A549 (cell line): ENCODE data around the gene FERMT3. TPM values are rescaled to one million over a fixed set of nuclear protein-coding genes. Genes with fewer than 3 reads are reported as not detected.

ENCODE experiments used
- ATAC-seq, 2 experiments: fragments of 200-7000 bp in 1 of 2; fragments of >200 bp in 1 of 2; cut with Nextera tagmentation in 1 of 2; cut with Tn5 transposase in 1 of 2; 3 replicates each; pipeline versions ENCODE4 v1.8.0 to v1.9.1; 2018 to 2020; ENCODE audit warnings: mild to moderate bottlenecking in 1 of 2, moderate library complexity in 1 of 2
- CTCF ChIA-PET: fragments of 300-600 bp; sonication (Branson Sonifier 250); formaldehyde crosslinking; extraction: SDS; loops from one replicate; lab custom pipeline; 2021; ENCODE audit warnings: antibody characterized with exemption, inconsistent platforms; lab: Yijun Ruan, JAX
- POLR2A ChIA-PET: fragments of 350-600 bp; formaldehyde crosslinking; extraction: SDS; loops from one replicate; lab custom pipeline; 2021; ENCODE audit warnings: antibody characterized with exemption, inconsistent platforms; lab: Yijun Ruan, JAX
- DNase-seq, 2 experiments: peaks; one replicate each; pipeline versions ENCODE4 v3.0.0 to v3.0.0-alpha.2; 2011 to 2016; ENCODE audit warnings: low read depth in 1 of 2, low spot score in 1 of 2
- FAIRE-seq: peaks from 2 replicates; lab custom pipeline; 2011; peaks lifted over from hg19 to GRCh38; lab: Jason Lieb, UNC
- H3K27ac ChIP-seq, 2 experiments: fragments of >200 bp; sonication (Bioruptor Twin); formaldehyde crosslinking; 3 replicates each; pipeline ENCODE4 v1.5.1; 2016 to 2017
- H3K4me1 ChIP-seq: fragments of >200 bp; sonication (Bioruptor Twin); formaldehyde crosslinking; 3 replicates; pipeline ENCODE4 v1.6.1; 2016
- H3K4me2 ChIP-seq: fragments of >200 bp; sonication (Bioruptor Twin); formaldehyde crosslinking; 3 replicates; pipeline ENCODE4 v1.6.1; 2016
- H3K4me3 ChIP-seq: fragments of >200 bp; sonication (Bioruptor Twin); formaldehyde crosslinking; 3 replicates; pipeline ENCODE4 v1.5.1; 2016
- H3K9me3 ChIP-seq: fragments of >200 bp; sonication (Bioruptor Twin); formaldehyde crosslinking; 3 replicates; pipeline ENCODE4 v1.6.1; 2016
- BHLHE40 ChIP-seq: IDR thresholded peaks from 2 replicates; pipeline ENCODE4 v1.6.1; 2012; ENCODE audit warnings: low read depth, low read length, inconsistent platforms
- CBX8 ChIP-seq: fragments of 200-600 bp; sonication (generic); IDR thresholded peaks from 2 replicates; pipeline ENCODE4 v1.6.1; 2016
- CEBPB ChIP-seq, 2 experiments: fragments of >200 bp in 1 of 2; sonication (Bioruptor Twin) in 1 of 2; formaldehyde crosslinking in 1 of 2; IDR thresholded peaks; 2 replicates each; pipeline ENCODE4 v1.6.1; 2012 to 2016
- CHD2 ChIP-seq: fragments of 150-350 bp; IDR thresholded peaks from 2 replicates; pipeline ENCODE4 v1.6.1; 2014; ENCODE audit warnings: low read length; ENCODE audit not compliant: partially characterized antibody
- CHD4 ChIP-seq: fragments of 200-600 bp; sonication (generic); IDR thresholded peaks from 2 replicates; pipeline ENCODE4 v1.6.1; 2016; ENCODE audit warnings: antibody characterized with exemption, mild to moderate bottlenecking, borderline replicate concordance
- FOXS1 ChIP-seq: fragments of 250-450 bp; sonication (Bioruptor Pico); IDR thresholded peaks from 2 replicates; pipeline ENCODE4 v1.5.0; 2020; ENCODE audit warnings: mild to moderate bottlenecking, moderate library complexity
- HEYL ChIP-seq: fragments of 250-450 bp; sonication (Bioruptor Pico); IDR thresholded peaks from 2 replicates; pipeline ENCODE4 v1.8.0; 2021; ENCODE audit warnings: mild to moderate bottlenecking, moderate library complexity
- HOXB13 ChIP-seq: fragments of 250-450 bp; sonication (Bioruptor Pico); IDR thresholded peaks from 2 replicates; pipeline ENCODE4 v1.5.0; 2020; ENCODE audit warnings: low read depth, mild to moderate bottlenecking, moderate library complexity
- MAX ChIP-seq: IDR thresholded peaks from 2 replicates; pipeline ENCODE4 v1.6.1; 2012
- NPAS2 ChIP-seq: fragments of 250-450 bp; sonication (Bioruptor Pico); IDR thresholded peaks from 2 replicates; pipeline ENCODE4 v1.8.0; 2022; ENCODE audit warnings: mild to moderate bottlenecking, moderate library complexity, borderline replicate concordance
- POLR2A ChIP-seq: IDR thresholded peaks from 2 replicates; pipeline ENCODE4 v1.6.1; 2012; ENCODE audit warnings: mild to moderate bottlenecking, low read length
- POLR2AphosphoS2 ChIP-seq: conservative IDR thresholded peaks from 2 replicates; pipeline ENCODE4 v1.6.1; 2012; ENCODE audit warnings: low read length, improper control_type of control experiment, inconsistent platforms
- RAD21 ChIP-seq, 2 experiments: fragments of >200 bp in 1 of 2; sonication (Bioruptor Twin) in 1 of 2; formaldehyde crosslinking in 1 of 2; IDR thresholded peaks in 1 of 2; conservative IDR thresholded peaks in 1 of 2; 2 replicates in 1 of 2; 3 replicates in 1 of 2; pipeline ENCODE4 v1.6.1; 2012 to 2018; ENCODE audit warnings: inconsistent platforms in 1 of 2
- RFX5 ChIP-seq: fragments of 450-650 bp; IDR thresholded peaks from 2 replicates; pipeline ENCODE4 v1.7.1; 2014; ENCODE audit warnings: antibody characterized with exemption, mild to moderate bottlenecking, moderate library complexity
- SMC3 ChIP-seq: fragments of >200 bp; sonication (Bioruptor Twin); formaldehyde crosslinking; IDR thresholded peaks from 3 replicates; pipeline ENCODE4 v1.6.1; 2018; ENCODE audit warnings: inconsistent platforms
- ZSCAN20 ChIP-seq: fragments of 250-450 bp; sonication (Bioruptor Pico); IDR thresholded peaks from 2 replicates; pipeline ENCODE4 v1.8.0; 2022; ENCODE audit warnings: mild to moderate bottlenecking, moderate library complexity
- WGBS: methylation state at CpG from one replicate; pipeline ENCODE4 v1.1.6; 2017; ENCODE audit errors: missing lambda C conversion rate; 5-methylcytosine and 5-hydroxymethylcytosine counted together
- polyA plus RNA-seq, 4 experiments: library from polyadenylated mRNA; depleted of rRNA in 3 of 4; stranded (reverse); fragments of >200 nt; fragmentation: RNase III in 1 of 4; extraction: RNeasy Plus Mini Kit Qiagen cat#74134 plus additional on column Dnase treatment in 1 of 4; gene quantifications; 2 replicates in 3 of 4; 3 replicates in 1 of 4; pipeline ENCODE4 v1.2.3, GENCODE V29; 2011 to 2017
- TF ChIP-seq, protein P1 (sequence below): fragments of 200-600 bp; sonication (generic); IDR thresholded peaks from 2 replicates; pipeline ENCODE4 v1.6.1; 2016; ENCODE audit warnings: antibody characterized with exemption, mild to moderate bottlenecking, moderate library complexity
- TF ChIP-seq, protein P2 (sequence below): fragments of >200 bp; sonication (Bioruptor Twin); formaldehyde crosslinking; IDR thresholded peaks from 2 replicates; pipeline ENCODE4 v1.6.1; 2016
- TF ChIP-seq, protein P3 (sequence below): fragments of >200 bp; sonication (Bioruptor Twin); formaldehyde crosslinking; IDR thresholded peaks from 3 replicates; pipeline ENCODE4 v1.5.1; 2016
- TF ChIP-seq, protein P4 (sequence below): fragments of 250-450 bp; sonication (Bioruptor Pico); IDR thresholded peaks from 2 replicates; pipeline ENCODE4 v1.5.0; 2021; ENCODE audit warnings: mild to moderate bottlenecking, moderate library complexity, borderline replicate concordance

The FERMT3 gene
- polyA plus RNA-seq, 2 of the 4 experiments (the other 2 are of a cell fraction), result 0.56 to 2.1 TPM

GRCh38 chr11:64251016-64251752 lies 44.7 kb downstream of the FERMT3 start, which contains the start of gene PLCB3 (continued):
- TF ChIP-seq FOXS1 (CRISPR knock-in tag), result no peak

DNA sequence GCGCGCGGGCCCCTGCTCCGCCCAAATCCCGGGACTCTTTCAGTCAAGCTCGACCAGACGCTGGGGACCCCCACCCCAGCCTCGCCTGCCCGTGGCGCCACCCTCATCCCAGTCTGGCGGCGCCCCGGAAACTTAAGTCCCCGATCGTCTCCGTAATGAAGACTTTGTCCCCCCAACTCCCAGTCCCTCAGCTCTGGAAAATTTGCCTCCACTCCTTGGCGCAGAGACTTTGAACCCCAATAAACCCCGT lies 45.2 kb downstream of the FERMT3 start:
- no peak for FAIRE-seq
- no peak for TF ChIP-seq RFX5
- TF ChIP-seq HOXB13 (CRISPR knock-in tag), result no peak
- TF ChIP-seq SMC3, result no peak
- no peak for TF ChIP-seq CBX8
- TF ChIP-seq BHLHE40, result no peak
- TF ChIP-seq MAX, result no peak
- no peak for TF ChIP-seq ZSCAN20 (CRISPR knock-in tag)
- TF ChIP-seq FOXS1 (CRISPR knock-in tag), result no peak
- TF ChIP-seq, protein P1, sequence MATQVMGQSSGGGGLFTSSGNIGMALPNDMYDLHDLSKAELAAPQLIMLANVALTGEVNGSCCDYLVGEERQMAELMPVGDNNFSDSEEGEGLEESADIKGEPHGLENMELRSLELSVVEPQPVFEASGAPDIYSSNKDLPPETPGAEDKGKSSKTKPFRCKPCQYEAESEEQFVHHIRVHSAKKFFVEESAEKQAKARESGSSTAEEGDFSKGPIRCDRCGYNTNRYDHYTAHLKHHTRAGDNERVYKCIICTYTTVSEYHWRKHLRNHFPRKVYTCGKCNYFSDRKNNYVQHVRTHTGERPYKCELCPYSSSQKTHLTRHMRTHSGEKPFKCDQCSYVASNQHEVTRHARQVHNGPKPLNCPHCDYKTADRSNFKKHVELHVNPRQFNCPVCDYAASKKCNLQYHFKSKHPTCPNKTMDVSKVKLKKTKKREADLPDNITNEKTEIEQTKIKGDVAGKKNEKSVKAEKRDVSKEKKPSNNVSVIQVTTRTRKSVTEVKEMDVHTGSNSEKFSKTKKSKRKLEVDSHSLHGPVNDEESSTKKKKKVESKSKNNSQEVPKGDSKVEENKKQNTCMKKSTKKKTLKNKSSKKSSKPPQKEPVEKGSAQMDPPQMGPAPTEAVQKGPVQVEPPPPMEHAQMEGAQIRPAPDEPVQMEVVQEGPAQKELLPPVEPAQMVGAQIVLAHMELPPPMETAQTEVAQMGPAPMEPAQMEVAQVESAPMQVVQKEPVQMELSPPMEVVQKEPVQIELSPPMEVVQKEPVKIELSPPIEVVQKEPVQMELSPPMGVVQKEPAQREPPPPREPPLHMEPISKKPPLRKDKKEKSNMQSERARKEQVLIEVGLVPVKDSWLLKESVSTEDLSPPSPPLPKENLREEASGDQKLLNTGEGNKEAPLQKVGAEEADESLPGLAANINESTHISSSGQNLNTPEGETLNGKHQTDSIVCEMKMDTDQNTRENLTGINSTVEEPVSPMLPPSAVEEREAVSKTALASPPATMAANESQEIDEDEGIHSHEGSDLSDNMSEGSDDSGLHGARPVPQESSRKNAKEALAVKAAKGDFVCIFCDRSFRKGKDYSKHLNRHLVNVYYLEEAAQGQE, result no peak
- TF ChIP-seq, protein P2, sequence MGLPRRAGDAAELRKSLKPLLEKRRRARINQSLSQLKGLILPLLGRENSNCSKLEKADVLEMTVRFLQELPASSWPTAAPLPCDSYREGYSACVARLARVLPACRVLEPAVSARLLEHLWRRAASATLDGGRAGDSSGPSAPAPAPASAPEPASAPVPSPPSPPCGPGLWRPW, result no peak
- DNase-seq, result no peak
- Histone ChIP-seq H3K4me2 (peak overlapping the region; percentile 98), H3K9me3 (no peaks in the 10 kb centered on the region), H3K4me3 (peak overlapping the region; percentile 84), H3K4me1 (peaks cover 31% of the 10 kb centered on the region), H3K27ac (peak overlapping the region; percentile 92 to 94)
- WGBS, result 2% methylated on average over 17 of the region's 18 CpGs
- ChIA-PET CTCF (interaction anchor here (0.9 to 12.2 kb wide), 21 partner anchors 9 to 402 kb away, joined by 3 to 220 read pairs (median 5); partner anchors contain the start of genes BAD, CATSPERZ, ESRRA and FERMT3), POLR2A (interaction anchor here (1.2 to 1.5 kb wide), 2 partner anchors 10 to 12 kb away, joined by 3 to 5 read pairs; partner anchors contain the start of gene FKBP2)
- no peak for ATAC-seq

DNA sequence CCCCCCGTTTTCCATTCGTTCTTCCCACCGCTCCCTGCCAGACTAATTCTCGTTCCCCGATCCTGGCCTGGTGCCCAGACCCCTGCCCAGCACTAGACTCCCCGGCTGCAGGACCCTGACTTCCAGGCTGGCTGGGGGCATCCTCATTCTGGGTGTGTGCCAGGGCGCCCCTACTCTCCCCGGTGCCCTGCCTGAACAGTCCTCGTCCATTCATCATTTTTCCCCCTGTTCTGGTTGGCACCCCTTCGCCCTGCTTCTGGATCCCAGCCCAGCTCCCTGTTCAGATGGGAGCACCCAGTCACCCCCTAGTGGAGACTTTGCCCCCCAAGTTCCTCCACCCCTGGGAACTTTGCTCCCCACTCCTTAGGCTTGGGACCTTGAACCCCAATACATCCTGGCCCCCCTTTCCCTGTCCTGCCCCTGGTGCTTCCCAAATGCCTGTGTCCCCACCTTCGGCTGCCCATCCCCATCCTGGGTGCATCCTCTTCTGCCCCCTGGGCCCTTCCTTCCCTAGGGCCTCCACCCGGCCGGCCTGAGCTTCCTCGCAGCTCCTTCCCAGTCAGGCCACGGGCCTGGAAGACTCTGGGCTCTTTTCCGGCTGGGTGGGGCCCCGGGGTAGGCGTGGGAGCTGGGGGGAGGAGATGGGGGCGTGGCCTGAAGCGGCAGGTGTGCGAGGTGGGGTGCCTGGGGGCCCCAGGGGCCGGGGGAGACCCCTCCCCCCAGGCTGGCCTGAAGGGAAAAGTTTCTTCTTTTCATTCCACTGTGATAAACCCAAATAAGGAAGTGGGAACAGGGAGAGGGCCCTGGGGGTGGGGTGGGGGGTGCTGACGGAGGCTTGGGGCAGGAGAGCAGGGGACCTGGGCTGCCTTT lies 45.7 kb downstream of the FERMT3 start:
- DNase-seq, result peak in 1 of 2 experiments; percentile 69
- WGBS, result 4% methylated on average over 19 of the region's 23 CpGs
- FAIRE-seq, result no peak
- TF ChIP-seq, protein P3, sequence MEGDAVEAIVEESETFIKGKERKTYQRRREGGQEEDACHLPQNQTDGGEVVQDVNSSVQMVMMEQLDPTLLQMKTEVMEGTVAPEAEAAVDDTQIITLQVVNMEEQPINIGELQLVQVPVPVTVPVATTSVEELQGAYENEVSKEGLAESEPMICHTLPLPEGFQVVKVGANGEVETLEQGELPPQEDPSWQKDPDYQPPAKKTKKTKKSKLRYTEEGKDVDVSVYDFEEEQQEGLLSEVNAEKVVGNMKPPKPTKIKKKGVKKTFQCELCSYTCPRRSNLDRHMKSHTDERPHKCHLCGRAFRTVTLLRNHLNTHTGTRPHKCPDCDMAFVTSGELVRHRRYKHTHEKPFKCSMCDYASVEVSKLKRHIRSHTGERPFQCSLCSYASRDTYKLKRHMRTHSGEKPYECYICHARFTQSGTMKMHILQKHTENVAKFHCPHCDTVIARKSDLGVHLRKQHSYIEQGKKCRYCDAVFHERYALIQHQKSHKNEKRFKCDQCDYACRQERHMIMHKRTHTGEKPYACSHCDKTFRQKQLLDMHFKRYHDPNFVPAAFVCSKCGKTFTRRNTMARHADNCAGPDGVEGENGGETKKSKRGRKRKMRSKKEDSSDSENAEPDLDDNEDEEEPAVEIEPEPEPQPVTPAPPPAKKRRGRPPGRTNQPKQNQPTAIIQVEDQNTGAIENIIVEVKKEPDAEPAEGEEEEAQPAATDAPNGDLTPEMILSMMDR, result peak; percentile 30; the same call in 2 of the 3 replicates
- TF ChIP-seq SMC3, result 0 out of 3 replicates have a peak, but pooled peaks have one; percentile 5
- TF ChIP-seq CHD2, result no peak
- TF ChIP-seq HEYL (CRISPR knock-in tag), result no peak
- no peak for TF ChIP-seq CEBPB (IDR thresholded peaks at IDR 0.05)
- peak in 1 of 2 experiments; percentile 17; a peak in 1 of 5 replicates for TF ChIP-seq RAD21 (conservative IDR thresholded peaks at IDR 0.05 in 1 of 2, IDR thresholded peaks at IDR 0.05 in 1 of 2)
- TF ChIP-seq, protein P4, sequence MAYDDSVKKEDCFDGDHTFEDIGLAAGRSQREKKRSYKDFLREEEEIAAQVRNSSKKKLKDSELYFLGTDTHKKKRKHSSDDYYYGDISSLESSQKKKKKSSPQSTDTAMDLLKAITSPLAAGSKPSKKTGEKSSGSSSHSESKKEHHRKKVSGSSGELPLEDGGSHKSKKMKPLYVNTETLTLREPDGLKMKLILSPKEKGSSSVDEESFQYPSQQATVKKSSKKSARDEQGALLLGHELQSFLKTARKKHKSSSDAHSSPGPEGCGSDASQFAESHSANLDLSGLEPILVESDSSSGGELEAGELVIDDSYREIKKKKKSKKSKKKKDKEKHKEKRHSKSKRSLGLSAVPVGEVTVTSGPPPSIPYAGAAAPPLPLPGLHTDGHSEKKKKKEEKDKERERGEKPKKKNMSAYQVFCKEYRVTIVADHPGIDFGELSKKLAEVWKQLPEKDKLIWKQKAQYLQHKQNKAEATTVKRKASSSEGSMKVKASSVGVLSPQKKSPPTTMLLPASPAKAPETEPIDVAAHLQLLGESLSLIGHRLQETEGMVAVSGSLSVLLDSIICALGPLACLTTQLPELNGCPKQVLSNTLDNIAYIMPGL (CRISPR knock-in tag), result no peak
- TF ChIP-seq NPAS2, result no peak
- no peak for TF ChIP-seq POLR2AphosphoS2
- TF ChIP-seq RFX5, result no peak
- 0 out of 2 replicates have a peak, but pooled peaks have one; percentile 24 for TF ChIP-seq MAX
- TF ChIP-seq POLR2A, result peak; percentile 60
- TF ChIP-seq CBX8, result no peak
- no peak for TF ChIP-seq ZSCAN20 (CRISPR knock-in tag)
- TF ChIP-seq CHD4, result no peak
- H3K4me1 ChIP-seq, result peaks cover 32% of the 10 kb centered on the region
- CTCF ChIA-PET, result interaction anchor here (0.5 to 12.2 kb wide), 24 partner anchors 9 to 1437 kb away, joined by 3 to 220 read pairs (median 4); partner anchors contain the start of genes CATSPERZ, ESRRA, FERMT3 and KCNK4
- peak; percentile 27 to 63; a peak in 5 of 6 replicates for ATAC-seq
- H3K4me2 ChIP-seq, result peak overlapping the region; percentile 98
- H3K9me3 ChIP-seq, result no peaks in the 10 kb centered on the region
- POLR2A ChIA-PET, result interaction anchor here (0.6 to 1.5 kb wide), 3 partner anchors 11 to 19 kb away, joined by 3 to 7 read pairs (median 5); partner anchors contain the start of gene FKBP2
- H3K27ac ChIP-seq, result peak overlapping the region; percentile 92 to 94
- H3K4me3 ChIP-seq, result peak overlapping the region; percentile 84
